Measurements from ENCODE around the gene C10orf143.

- TF ChIP-seq POLR2AphosphoS5 (IDR thresholded peaks at IDR 0.05; ENCODE audit: low read depth) (no peak), EZH2 (IDR thresholded peaks at IDR 0.05; ENCODE audit: low read depth, unreplicated experiment) (no peak), CTCF (conservative IDR thresholded peaks at IDR 0.05; ENCODE audit: low read depth in 2 of 2) (no peak), NANOG (IDR thresholded peaks at IDR 0.05; ENCODE audit: borderline replicate concordance) (no peak), REST (IDR thresholded peaks at IDR 0.05; ENCODE audit: unreplicated experiment) (no peak)
These were observed 95.4 kb downstream of the C10orf143 start for GRCh38 chr10:130015075-130015695.

All from GM23338 (cell line).